ENCODE measurements around the gene FILIP1L. TPM values are rescaled to one million over a fixed set of nuclear protein-coding genes. Genes with fewer than 3 reads are reported as not detected.

The FILIP1L gene
- polyA plus RNA-seq, 1 of the 3 experiments (the other 2 are of a cell fraction) = 26.8 TPM

GRCh38 chr3:99947356-99947755 lies 166.9 kb downstream of the FILIP1L start:
- peaks cover under 1 to 2% of the 10 kb centered on the region in 2 experiments; a peak in 2 of 4 replicates for H3K4me1 ChIP-seq (ENCODE audit: control insufficient read depth in 1 of 2, insufficient read depth in 2 of 2, low read depth in 1 of 2, low read length in 1 of 2)
- CTCF ChIA-PET = no interaction called here
- no peaks in the 10 kb centered on the region for H3K27me3 ChIP-seq (ENCODE audit: insufficient read depth)
- H3F3A ChIP-seq (replicated peaks; ENCODE audit: insufficient read depth) = peaks cover 6% of the 10 kb centered on the region
- no peak overlapping the region for H3K4me2 ChIP-seq
- H3K36me3 ChIP-seq (replicated peaks in 1 of 2; ENCODE audit: control insufficient read depth in 1 of 2, insufficient read depth in 2 of 2, low read length in 1 of 2) = no peaks in the 10 kb centered on the region
- no peak for TF ChIP-seq YY1 (IDR thresholded peaks at IDR 0.05; ENCODE audit: low read depth)
- H3K79me2 ChIP-seq (ENCODE audit: insufficient read depth) = no peaks in the 10 kb centered on the region
- H3K27ac ChIP-seq (ENCODE audit: low read depth in 2 of 2, low read length in 1 of 2) = no peak overlapping the region
- H2AFZ ChIP-seq (ENCODE audit: low read depth) = no peak overlapping the region
- WGBS (ENCODE audit: low lambda C conversion rate) = 94% methylated on average over 3 of the region's 3 CpGs
- no peak overlapping the region for H3K9ac ChIP-seq
- POLR2A ChIA-PET = no interaction called here
- H3K4me3 ChIP-seq (ENCODE audit: low read depth in 2 of 2, low read length in 1 of 2) = no peak overlapping the region
- no peaks in the 10 kb centered on the region for H3K9me3 ChIP-seq
- H3K9me2 ChIP-seq = no peaks in the 10 kb centered on the region
- DNase-seq = no peak
- H4K20me1 ChIP-seq (ENCODE audit: insufficient read depth) = no peaks in the 10 kb centered on the region

- peaks cover 0 to 2% of the 10 kb centered on the region in 2 experiments; a peak in 2 of 4 replicates for H3K4me1 ChIP-seq (ENCODE audit: control insufficient read depth in 1 of 2, insufficient read depth in 2 of 2, low read depth in 1 of 2, low read length in 1 of 2)
- no peaks in the 10 kb centered on the region for H4K20me1 ChIP-seq (ENCODE audit: insufficient read depth)
- no peak for DNase-seq
- ChIA-PET POLR2A (no interaction called here), CTCF (no interaction called here)
- H3F3A ChIP-seq (replicated peaks; ENCODE audit: insufficient read depth) = no peaks in the 10 kb centered on the region
- H3K27ac ChIP-seq (ENCODE audit: low read depth in 2 of 2, low read length in 1 of 2) = no peak overlapping the region
- no peak overlapping the region for H2AFZ ChIP-seq (ENCODE audit: low read depth)
- H3K9ac ChIP-seq = no peak overlapping the region
- H3K79me2 ChIP-seq (ENCODE audit: insufficient read depth) = no peaks in the 10 kb centered on the region
- no peak overlapping the region for H3K4me2 ChIP-seq
- H3K36me3 ChIP-seq (replicated peaks in 1 of 2; ENCODE audit: control insufficient read depth in 1 of 2, insufficient read depth in 2 of 2, low read length in 1 of 2) = no peaks in the 10 kb centered on the region
- WGBS (ENCODE audit: low lambda C conversion rate) = 94% methylated on average over 5 of the region's 5 CpGs
- H3K9me2 ChIP-seq = no peaks in the 10 kb centered on the region
- no peaks in the 10 kb centered on the region for H3K9me3 ChIP-seq
- no peak overlapping the region for H3K4me3 ChIP-seq (ENCODE audit: low read depth in 2 of 2, low read length in 1 of 2)
- H3K27me3 ChIP-seq (ENCODE audit: insufficient read depth) = no peaks in the 10 kb centered on the region
- TF ChIP-seq RAD21 (IDR thresholded peaks at IDR 0.05; ENCODE audit: low read length) (no peak), USF2 (IDR thresholded peaks at IDR 0.05; ENCODE audit: borderline replicate concordance, low read depth, low read length) (no peak), FOXJ3 (CRISPR knock-in tag; IDR thresholded peaks at IDR 0.05) (no peak), MEF2A (IDR thresholded peaks at IDR 0.05; ENCODE audit: borderline replicate concordance, low read depth) (no peak), REST (IDR thresholded peaks at IDR 0.05; ENCODE audit: low read depth, low read length) (no peak), FOXM1 (IDR thresholded peaks at IDR 0.05; ENCODE audit: low read depth) (no peak), ZBTB33 (IDR thresholded peaks at IDR 0.05; ENCODE audit: borderline replicate concordance, low read depth) (no peak), IRF3 (IDR thresholded peaks at IDR 0.05; ENCODE audit: low read depth, low read length) (no peak), YY1 (IDR thresholded peaks at IDR 0.05; ENCODE audit: low read depth) (no peak), FOSL2 (IDR thresholded peaks at IDR 0.05; ENCODE audit: borderline replicate concordance, low read depth) (no peak), CTCF (IDR thresholded peaks at IDR 0.05) (no peak), POLR2AphosphoS5 (IDR thresholded peaks at IDR 0.05; ENCODE audit: low read depth, low read length) (no peak), GABPA (IDR thresholded peaks at IDR 0.05; ENCODE audit: low read depth) (no peak), SMC3 (IDR thresholded peaks at IDR 0.05; ENCODE audit: low read depth, low read length) (no peak), MXI1 (IDR thresholded peaks at IDR 0.05; ENCODE audit: low read depth, low read length) (no peak), GATA2 (CRISPR knock-in tag; IDR thresholded peaks at IDR 0.05) (no peak)
Observed at GRCh38 chr3:99945328-99945995, 168.8 kb downstream of the FILIP1L start.

Data from SK-N-SH (cell line).